ENCODE data around the gene CAMK2B.

- TF ChIP-seq CTCF (IDR thresholded peaks at IDR 0.05; ENCODE audit: poor library complexity): no peak
- TF ChIP-seq EZH2 (IDR thresholded peaks at IDR 0.05; ENCODE audit: borderline replicate concordance): no peak
Measured at GRCh38 chr7:44275957-44276570, 49.3 kb downstream of the CAMK2B start.

All from hepatocyte (in vitro differentiated cells).